ENCODE data around the gene KRTAP5-6.

The KRTAP5-6 gene

DNA sequence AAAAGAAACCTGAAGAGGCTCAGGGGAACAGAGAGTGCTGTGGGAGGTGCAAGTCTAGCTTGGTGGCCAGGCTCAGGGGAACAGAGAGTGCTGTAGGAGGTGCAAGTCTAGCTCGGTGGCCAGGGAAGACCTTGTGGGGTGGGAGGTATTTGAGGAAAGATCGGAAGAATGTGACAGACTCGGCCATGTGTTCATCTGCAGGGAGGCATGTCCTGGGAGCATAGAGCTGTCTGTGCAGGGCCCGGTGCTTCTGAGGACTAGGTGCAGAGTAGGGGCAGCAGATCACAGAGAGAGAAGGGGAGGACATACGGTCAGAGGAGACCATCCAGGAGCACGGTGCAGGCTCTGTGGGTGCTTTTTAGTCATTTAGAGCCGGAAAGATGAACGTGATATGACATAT lies 42.6 kb downstream of the KRTAP5-6 start:
- no peak overlapping the region for H2AFZ ChIP-seq (ENCODE audit: low read length)
- H3F3A ChIP-seq (ENCODE audit: insufficient read depth, low read length), result no peaks in the 10 kb centered on the region

DNA sequence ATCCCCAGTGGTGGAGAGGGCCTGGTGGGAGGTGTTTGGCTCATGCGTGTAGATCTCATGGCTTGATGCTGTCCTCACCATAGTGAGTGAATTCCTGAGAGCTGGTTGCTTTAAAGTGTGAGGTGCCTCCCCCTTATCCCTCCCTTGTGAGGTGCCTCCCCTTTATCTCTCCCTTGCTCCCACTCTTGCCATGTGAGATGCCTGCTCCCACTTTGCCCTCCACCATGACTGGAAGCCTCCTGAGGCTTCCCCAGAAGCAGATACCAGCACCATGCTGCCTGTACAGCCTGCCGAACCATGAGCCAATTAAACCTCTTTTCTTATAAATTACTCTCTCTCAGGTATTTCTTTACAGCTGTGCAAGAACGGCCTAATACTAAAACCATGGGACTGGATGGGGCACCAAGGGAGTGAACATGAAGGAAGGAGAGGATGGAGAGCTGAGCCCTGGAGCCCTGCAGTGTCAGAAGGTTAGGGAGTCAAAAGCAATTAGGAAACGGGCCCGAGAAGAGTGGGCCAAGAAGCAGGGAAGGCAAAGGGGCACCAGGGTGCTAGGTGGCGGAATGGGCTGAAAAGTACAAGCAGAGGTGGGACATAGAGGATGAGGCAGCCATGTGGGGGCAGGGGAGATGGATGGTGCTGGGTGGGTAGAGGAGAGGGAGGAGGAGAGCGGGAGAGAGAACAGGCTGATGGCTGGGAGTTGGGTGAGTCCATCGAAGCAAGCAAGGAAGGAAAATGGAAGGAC lies 44.0 kb downstream of the KRTAP5-6 start:
- H3K4me2 ChIP-seq (ENCODE audit: low read length), result no peak overlapping the region
- no peak overlapping the region for H2AFZ ChIP-seq (ENCODE audit: low read length)
- H3K27ac ChIP-seq (ENCODE audit: low read depth, low read length, poor library complexity, severe bottlenecking), result no peak overlapping the region
- 0 out of 2 replicates have a peak, but pooled peaks cover 3% of the 10 kb centered on the region for H3K9me3 ChIP-seq (ENCODE audit: low read length)
- no peaks in the 10 kb centered on the region for H3K9me2 ChIP-seq (ENCODE audit: low read depth, low read length)
- H3K27me3 ChIP-seq (ENCODE audit: insufficient read depth, low read length), result no peaks in the 10 kb centered on the region; the same call in 1 of the 2 replicates
- H3F3A ChIP-seq (ENCODE audit: insufficient read depth, low read length), result no peaks in the 10 kb centered on the region
- TF ChIP-seq, protein P1, sequence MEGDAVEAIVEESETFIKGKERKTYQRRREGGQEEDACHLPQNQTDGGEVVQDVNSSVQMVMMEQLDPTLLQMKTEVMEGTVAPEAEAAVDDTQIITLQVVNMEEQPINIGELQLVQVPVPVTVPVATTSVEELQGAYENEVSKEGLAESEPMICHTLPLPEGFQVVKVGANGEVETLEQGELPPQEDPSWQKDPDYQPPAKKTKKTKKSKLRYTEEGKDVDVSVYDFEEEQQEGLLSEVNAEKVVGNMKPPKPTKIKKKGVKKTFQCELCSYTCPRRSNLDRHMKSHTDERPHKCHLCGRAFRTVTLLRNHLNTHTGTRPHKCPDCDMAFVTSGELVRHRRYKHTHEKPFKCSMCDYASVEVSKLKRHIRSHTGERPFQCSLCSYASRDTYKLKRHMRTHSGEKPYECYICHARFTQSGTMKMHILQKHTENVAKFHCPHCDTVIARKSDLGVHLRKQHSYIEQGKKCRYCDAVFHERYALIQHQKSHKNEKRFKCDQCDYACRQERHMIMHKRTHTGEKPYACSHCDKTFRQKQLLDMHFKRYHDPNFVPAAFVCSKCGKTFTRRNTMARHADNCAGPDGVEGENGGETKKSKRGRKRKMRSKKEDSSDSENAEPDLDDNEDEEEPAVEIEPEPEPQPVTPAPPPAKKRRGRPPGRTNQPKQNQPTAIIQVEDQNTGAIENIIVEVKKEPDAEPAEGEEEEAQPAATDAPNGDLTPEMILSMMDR (IDR thresholded peaks at IDR 0.05; ENCODE audit: low read length), result no peak
- TF ChIP-seq EZH2 (IDR thresholded peaks at IDR 0.05; ENCODE audit: borderline replicate concordance, low read length), result no peak
- no peaks in the 10 kb centered on the region for H4K20me1 ChIP-seq (ENCODE audit: insufficient read depth, low read length)
- no peaks in the 10 kb centered on the region for H3K79me2 ChIP-seq (ENCODE audit: insufficient read depth, low read length)
- no peaks in the 10 kb centered on the region; the same call in 1 of the 2 replicates for H3K36me3 ChIP-seq (ENCODE audit: insufficient read depth, low read length)
- no peaks in the 10 kb centered on the region for H3K4me1 ChIP-seq (ENCODE audit: insufficient read depth, low read length, severe bottlenecking)
- no peak overlapping the region for H3K4me3 ChIP-seq (ENCODE audit: low read depth, low read length, poor library complexity, severe bottlenecking)
- no peak overlapping the region for H3K9ac ChIP-seq (ENCODE audit: low read length)

More for the DNA sequence above, 42.6 kb downstream of the KRTAP5-6 start:
- TF ChIP-seq EZH2 (IDR thresholded peaks at IDR 0.05; ENCODE audit: borderline replicate concordance, low read length), result no peak
- TF ChIP-seq, protein P1 (IDR thresholded peaks at IDR 0.05; ENCODE audit: low read length), result no peak
- Histone ChIP-seq H3K4me2 (ENCODE audit: low read length) (no peak overlapping the region), H3K27me3 (ENCODE audit: insufficient read depth, low read length) (no peaks in the 10 kb centered on the region; the same call in 1 of the 2 replicates), H3K27ac (ENCODE audit: low read depth, low read length, poor library complexity, severe bottlenecking) (no peak overlapping the region), H3K4me3 (ENCODE audit: low read depth, low read length, poor library complexity, severe bottlenecking) (no peak overlapping the region), H3K36me3 (ENCODE audit: insufficient read depth, low read length) (no peaks in the 10 kb centered on the region; the same call in 1 of the 2 replicates), H3K9ac (ENCODE audit: low read length) (no peak overlapping the region), H3K9me3 (ENCODE audit: low read length) (0 out of 2 replicates have a peak, but pooled peaks cover 3% of the 10 kb centered on the region), H3K9me2 (ENCODE audit: low read depth, low read length) (no peaks in the 10 kb centered on the region), H3K4me1 (ENCODE audit: insufficient read depth, low read length, severe bottlenecking) (no peaks in the 10 kb centered on the region), H3K79me2 (ENCODE audit: insufficient read depth, low read length) (no peaks in the 10 kb centered on the region), H4K20me1 (ENCODE audit: insufficient read depth, low read length) (no peaks in the 10 kb centered on the region)

DNA sequence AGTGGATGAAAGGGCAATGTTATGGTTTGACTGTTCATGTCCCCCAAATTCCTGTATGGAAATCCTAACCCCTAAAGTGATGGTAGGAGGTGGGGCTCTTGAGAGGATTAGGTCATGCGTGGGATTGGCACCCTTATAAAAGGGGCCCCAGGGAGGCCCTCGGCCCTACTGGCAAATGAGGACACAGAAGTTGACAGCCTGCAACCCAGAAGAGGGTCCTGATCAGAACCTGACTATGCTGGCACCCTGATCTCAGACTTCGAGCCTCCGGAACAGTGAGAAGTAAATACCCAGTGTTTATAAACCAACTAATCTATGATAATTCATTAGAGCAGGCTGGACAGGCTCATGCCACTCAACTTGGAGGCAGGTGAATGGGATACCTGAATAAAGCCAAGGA lies 44.7 kb downstream of the KRTAP5-6 start:
- no peak overlapping the region for H3K4me3 ChIP-seq (ENCODE audit: low read depth, low read length, poor library complexity, severe bottlenecking)
- H3K4me2 ChIP-seq (ENCODE audit: low read length), result no peak overlapping the region
- H3K27me3 ChIP-seq (ENCODE audit: insufficient read depth, low read length), result no peaks in the 10 kb centered on the region; the same call in 1 of the 2 replicates

More for the DNA sequence above, 44.7 kb downstream of the KRTAP5-6 start:
- no peaks in the 10 kb centered on the region for H3K9me2 ChIP-seq (ENCODE audit: low read depth, low read length)
- 0 out of 2 replicates have a peak, but pooled peaks cover 3% of the 10 kb centered on the region for H3K9me3 ChIP-seq (ENCODE audit: low read length)
- H3F3A ChIP-seq (ENCODE audit: insufficient read depth, low read length), result no peaks in the 10 kb centered on the region
- no peak overlapping the region for H3K9ac ChIP-seq (ENCODE audit: low read length)
- no peaks in the 10 kb centered on the region for H3K4me1 ChIP-seq (ENCODE audit: insufficient read depth, low read length, severe bottlenecking)
- H2AFZ ChIP-seq (ENCODE audit: low read length), result no peak overlapping the region
- H3K36me3 ChIP-seq (ENCODE audit: insufficient read depth, low read length), result no peaks in the 10 kb centered on the region; the same call in 1 of the 2 replicates
- TF ChIP-seq EZH2 (IDR thresholded peaks at IDR 0.05; ENCODE audit: borderline replicate concordance, low read length), result no peak
- TF ChIP-seq, protein P1 (IDR thresholded peaks at IDR 0.05; ENCODE audit: low read length), result no peak
- no peak overlapping the region for H3K27ac ChIP-seq (ENCODE audit: low read depth, low read length, poor library complexity, severe bottlenecking)
- no peaks in the 10 kb centered on the region for H3K79me2 ChIP-seq (ENCODE audit: insufficient read depth, low read length)
- H4K20me1 ChIP-seq (ENCODE audit: insufficient read depth, low read length), result no peaks in the 10 kb centered on the region
